NB4 (cell line): Measurements from ENCODE around the gene LRRC4.

Source experiments
- CTCF ChIP-seq: IDR thresholded peaks from one replicate; pipeline ENCODE4 v1.5.1; 2012; ENCODE audit warnings: low read depth, low read length
- MYC ChIP-seq: IDR thresholded peaks from 2 replicates; pipeline ENCODE4 v1.6.1; 2011; ENCODE audit warnings: low read depth, low read length
- POLR2A ChIP-seq: IDR thresholded peaks from 2 replicates; pipeline ENCODE4 v1.6.1; 2011; ENCODE audit warnings: mild to moderate bottlenecking; ENCODE audit not compliant: insufficient read length; ENCODE audit errors: extremely low read depth

- no peak for TF ChIP-seq CTCF
- TF ChIP-seq POLR2A: no peak
- no peak for TF ChIP-seq MYC
Observed at GRCh38 chr7:128005759-128006159, 25.5 kb downstream of the LRRC4 start.
